Tibial artery (tissue), 4 donors: ENCODE results near the gene GALNT9.

Experiments
- DNase-seq, 2 donors: peaks; one replicate each; pipeline ENCODE4 v3.0.0-alpha.2; 2019
- H3K27ac ChIP-seq, 2 donors: fragments of 200-600 bp; sonication (generic) in 1 of 2; 1 replicate in 1 of 2; 2 replicates in 1 of 2; pipeline ENCODE4 v1.5.1; 2018 to 2019; ENCODE audit warnings: mild to moderate bottlenecking in 1 of 2
- H3K27me3 ChIP-seq, 2 donors: fragments of 200-600 bp; sonication (generic) in 1 of 2; one replicate each; pipeline versions ENCODE4 v1.5.1 to v1.6.0; 2016 to 2019
- H3K36me3 ChIP-seq, 3 donors: fragments of 200-600 bp; sonication (generic) in 2 of 3; one replicate each; pipeline ENCODE4 v1.5.1; 2016 to 2019; ENCODE audit warnings: mild to moderate bottlenecking in 2 of 3
- H3K4me1 ChIP-seq, 4 donors: fragments of 200-600 bp; sonication (generic) in 2 of 4; 1 replicate in 3 of 4; 2 replicates in 1 of 4; pipeline ENCODE4 v1.5.1; 2016 to 2019
- H3K4me3 ChIP-seq, 2 donors: fragments of 200-600 bp; sonication (generic) in 1 of 2; 1 replicate in 1 of 2; 2 replicates in 1 of 2; pipeline ENCODE4 v1.5.1; 2018 to 2019; ENCODE audit warnings: mild to moderate bottlenecking in 2 of 2
- H3K9me3 ChIP-seq, 3 donors: fragments of 200-600 bp; sonication (generic) in 1 of 3; one replicate each; pipeline ENCODE4 v1.5.1; 2016 to 2019
- CTCF ChIP-seq, 2 experiments: fragments of 200-600 bp in 1 of 2; fragments of 450-650 bp in 1 of 2; IDR thresholded peaks; one replicate each; pipeline ENCODE4 v1.5.1; 2017 to 2019; ENCODE audit warnings: antibody characterized with exemption in 2 of 2, mild to moderate bottlenecking in 1 of 2, moderate library complexity in 1 of 2
- intact Hi-C: fragments of 100-400 bp; cut with DNase I; formaldehyde crosslinking; loops from one replicate; pipeline ENCODE4 v1.15.0; 2023; ENCODE audit warnings: low total_unique reads

The GALNT9 gene

DNA sequence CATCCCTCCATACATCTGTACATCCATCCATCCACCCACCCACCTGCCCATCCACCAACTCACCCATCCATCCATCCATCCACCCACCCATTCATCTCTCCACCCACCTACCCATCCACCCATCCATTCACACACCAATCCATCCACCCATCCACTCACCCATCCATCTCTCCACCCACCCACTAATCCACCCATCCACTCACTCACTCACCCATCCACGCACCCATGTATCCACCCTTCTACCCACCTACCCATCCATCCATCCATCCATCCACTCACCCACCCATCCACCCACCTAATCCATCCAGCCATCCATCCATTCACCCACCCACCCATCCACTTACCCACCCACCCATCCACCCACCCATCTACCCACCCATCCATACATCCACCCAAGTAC, 16.2 kb downstream of the GALNT9 start:
- no peak for TF ChIP-seq CTCF (IDR thresholded peaks at IDR 0.05)
- H3K4me1 ChIP-seq, result no peaks in the 10 kb centered on the region
- H3K4me3 ChIP-seq, result no peak overlapping the region
- DNase-seq, result no peak
- H3K9me3 ChIP-seq, result peaks cover 0 to 30% (median 20%) of the 10 kb centered on the region in 3 donors
- H3K36me3 ChIP-seq, result no peaks in the 10 kb centered on the region
- intact Hi-C loops, result no loop called here
- peaks cover 0 to 36% of the 10 kb centered on the region in 2 donors for H3K27me3 ChIP-seq
- H3K27ac ChIP-seq, result no peak overlapping the region

DNA sequence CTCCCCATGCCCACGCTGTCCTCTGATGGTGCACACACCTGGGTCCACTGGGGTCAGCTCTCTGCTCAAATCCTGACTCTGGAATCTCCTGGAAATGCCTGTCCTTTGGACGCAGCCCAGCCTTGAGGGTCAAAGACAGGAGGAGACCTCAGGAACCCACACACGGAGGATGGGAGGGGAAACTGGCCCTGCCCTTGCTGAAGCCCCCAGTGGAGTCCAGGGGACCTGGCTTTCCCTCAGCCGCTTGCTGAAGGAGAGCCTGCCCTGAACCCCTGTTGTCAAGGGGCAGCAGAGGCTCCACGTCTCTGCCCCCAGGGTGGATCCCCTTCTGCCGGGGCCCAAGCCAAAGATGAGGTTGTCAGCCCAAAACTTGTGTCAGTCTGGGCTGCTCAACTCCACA, 16.9 kb downstream of the GALNT9 start:
- no peak for DNase-seq
- no peak for TF ChIP-seq CTCF (IDR thresholded peaks at IDR 0.05)
- no peaks in the 10 kb centered on the region for H3K36me3 ChIP-seq
- no peaks in the 10 kb centered on the region for H3K4me1 ChIP-seq
- intact Hi-C loops, result no loop called here
- H3K9me3 ChIP-seq, result peaks cover 0 to 30% (median 20%) of the 10 kb centered on the region in 3 donors
- H3K27me3 ChIP-seq, result peaks cover 0 to 38% of the 10 kb centered on the region in 2 donors
- no peak overlapping the region for H3K27ac ChIP-seq
- no peak overlapping the region for H3K4me3 ChIP-seq

DNA sequence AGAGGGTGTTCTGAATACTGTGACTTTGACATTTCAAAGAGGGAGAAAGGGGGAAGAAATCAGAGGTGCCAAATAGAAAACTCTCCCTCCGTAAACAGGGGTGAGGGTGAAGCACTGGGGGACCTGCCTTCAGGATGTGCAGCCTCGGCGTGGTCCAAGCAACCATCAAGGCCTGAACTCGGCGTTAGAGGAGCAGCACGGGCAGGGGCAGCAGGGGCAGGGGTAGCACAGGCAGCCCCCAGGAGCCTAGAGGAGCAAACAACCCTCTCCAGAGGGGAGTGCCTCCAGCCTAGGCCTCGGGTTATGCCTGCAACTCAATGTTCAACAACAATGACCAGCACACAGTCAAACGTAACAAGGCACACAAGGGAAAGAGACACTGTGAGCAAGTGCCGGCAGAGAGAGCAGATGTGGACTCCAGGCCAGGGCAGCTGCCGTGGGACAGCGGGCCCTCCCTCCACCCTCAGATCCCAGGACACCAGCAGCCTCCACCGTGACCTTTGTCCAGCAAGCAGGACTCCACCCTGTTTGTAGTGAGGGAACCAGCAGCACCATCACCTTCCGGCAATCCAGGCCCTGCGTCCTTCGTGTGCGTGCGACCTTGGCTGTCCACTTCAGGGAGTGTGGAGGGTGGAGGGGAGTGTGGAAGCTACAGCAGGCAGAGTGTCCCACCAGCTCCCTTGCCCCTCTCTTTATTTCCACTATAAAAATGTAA, 18.0 kb downstream of the GALNT9 start:
- no peak for TF ChIP-seq CTCF (IDR thresholded peaks at IDR 0.05)
- intact Hi-C loops, result no loop called here
- H3K4me1 ChIP-seq, result no peaks in the 10 kb centered on the region
- H3K27ac ChIP-seq, result no peak overlapping the region
- no peaks in the 10 kb centered on the region for H3K36me3 ChIP-seq
- H3K4me3 ChIP-seq, result no peak overlapping the region
- H3K27me3 ChIP-seq, result peaks cover 0 to 28% of the 10 kb centered on the region in 2 donors
- H3K9me3 ChIP-seq, result peaks cover 0 to 30% (median 20%) of the 10 kb centered on the region in 3 donors
- no peak for DNase-seq

DNA sequence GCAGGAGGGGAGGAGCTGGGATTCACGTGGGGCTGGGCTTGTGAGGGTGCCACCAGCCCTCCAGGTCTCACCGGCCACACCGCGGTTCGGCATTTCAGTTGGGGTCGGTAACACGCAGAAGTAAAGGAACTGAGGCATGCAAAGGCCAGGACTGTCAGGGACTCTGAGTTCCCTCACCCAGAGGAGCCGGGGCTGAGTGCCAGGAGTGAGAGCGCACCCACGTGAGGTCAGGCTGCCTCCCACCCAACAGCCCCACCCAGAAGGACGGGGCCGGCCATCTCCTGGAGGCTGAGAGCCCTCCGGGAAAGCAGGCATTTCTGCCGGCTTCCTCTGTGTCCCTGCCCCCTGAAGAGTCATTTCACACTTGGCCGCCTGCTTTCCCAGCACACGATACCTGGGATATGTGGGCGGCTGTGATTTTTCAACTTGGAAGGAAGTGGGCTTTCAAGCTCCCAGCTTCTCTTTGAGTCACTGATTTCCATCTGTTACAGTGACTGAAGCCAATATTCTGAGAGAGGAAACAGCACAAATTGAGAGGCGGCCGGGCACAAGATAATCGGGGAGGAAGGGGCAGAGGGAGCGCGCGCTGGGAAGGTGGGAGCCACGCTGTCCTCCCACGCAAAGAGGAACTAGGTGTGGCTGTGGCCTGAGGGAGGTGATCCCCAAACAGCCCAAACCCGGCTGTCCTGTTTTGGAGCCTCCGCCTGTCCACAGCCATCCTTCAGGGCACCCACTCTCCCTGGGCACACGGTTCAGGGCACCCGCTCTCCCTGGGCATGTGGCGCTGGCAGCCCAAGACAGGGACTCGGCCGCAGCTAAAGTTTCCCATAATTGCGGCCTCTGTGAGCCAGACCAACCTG, 19.0 kb downstream of the GALNT9 start:
- H3K9me3 ChIP-seq, result peaks cover 0 to 30% (median 20%) of the 10 kb centered on the region in 3 donors
- H3K36me3 ChIP-seq, result no peaks in the 10 kb centered on the region
- no peak overlapping the region for H3K4me3 ChIP-seq
- no peak for TF ChIP-seq CTCF (IDR thresholded peaks at IDR 0.05)
- peaks cover 0 to 23% of the 10 kb centered on the region in 2 donors for H3K27me3 ChIP-seq
- H3K27ac ChIP-seq, result no peak overlapping the region
- no peak for DNase-seq
- H3K4me1 ChIP-seq, result no peaks in the 10 kb centered on the region
- intact Hi-C loops, result no loop called here

DNA sequence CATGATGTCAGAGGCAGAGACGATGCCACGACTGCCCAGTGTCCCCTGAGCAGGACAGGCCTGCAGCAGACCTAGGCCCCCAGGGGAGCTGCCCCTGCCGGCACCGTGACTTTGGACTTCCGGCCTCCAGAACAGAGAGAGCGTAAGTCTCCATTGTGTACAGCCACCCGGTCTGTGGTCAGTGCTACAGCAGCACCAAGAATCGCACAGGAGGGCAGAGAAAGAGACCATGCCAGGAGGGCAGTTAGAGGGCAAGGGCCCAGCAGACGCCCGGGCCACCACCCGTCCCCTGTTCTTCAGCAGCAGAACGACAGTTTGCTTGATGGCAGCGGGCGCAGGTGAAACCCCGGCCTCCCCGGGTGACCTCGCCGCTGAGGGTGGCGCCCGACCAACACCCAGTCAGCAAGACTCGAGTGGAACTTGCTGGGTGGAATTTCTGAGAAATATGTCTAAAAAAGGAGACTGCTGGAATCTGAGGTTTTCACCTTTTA, 19.7 kb downstream of the GALNT9 start:
- H3K4me1 ChIP-seq, result no peaks in the 10 kb centered on the region
- H3K9me3 ChIP-seq, result peaks cover 0 to 30% (median 20%) of the 10 kb centered on the region in 3 donors
- intact Hi-C loops, result no loop called here
- no peak overlapping the region for H3K27ac ChIP-seq
- DNase-seq, result no peak
- no peak overlapping the region for H3K4me3 ChIP-seq
- TF ChIP-seq CTCF (IDR thresholded peaks at IDR 0.05), result no peak
- no peaks in the 10 kb centered on the region for H3K36me3 ChIP-seq
- peaks cover 0 to 15% of the 10 kb centered on the region in 2 donors for H3K27me3 ChIP-seq
